Kidney (tissue), 14 donors: Measurements from ENCODE around the gene HAPLN1. TPM values are rescaled to one million over a fixed set of nuclear protein-coding genes. Genes with fewer than 3 reads are reported as not detected.
"Not testable (repeated sequence)": the region's sequence is repeated elsewhere in the genome, so short reads cannot be mapped to it uniquely, and the experiment has no call there.

Source experiments
- DNase-seq, 5 donors: peaks; one replicate each; pipeline ENCODE4 v3.0.0-alpha.2; 2013 to 2020
- FAIRE-seq: peaks from 2 replicates; lab custom pipeline; 2012; peaks lifted over from hg19 to GRCh38; lab: Jason Lieb, UNC
- H3K27ac ChIP-seq, 2 donors: one replicate each; pipeline ENCODE4 v1.7.0; 2013; ENCODE audit warnings: low read depth in 2 of 2, low read length in 2 of 2, inconsistent platforms in 1 of 2
- H3K27me3 ChIP-seq: one replicate; pipeline ENCODE4 v1.7.1; 2013; ENCODE audit warnings: low read length, inconsistent platforms; ENCODE audit not compliant: control insufficient read depth, insufficient read depth
- H3K36me3 ChIP-seq, 3 donors: one replicate each; pipeline versions ENCODE4 v1.7.0 to v1.7.1; 2013; ENCODE audit warnings: low read length in 3 of 3, control low read depth in 1 of 3, inconsistent platforms in 1 of 3; ENCODE audit not compliant: insufficient read depth in 3 of 3, control insufficient read depth in 2 of 3
- H3K4me1 ChIP-seq, 3 donors: one replicate each; pipeline versions ENCODE4 v1.7.0 to v1.7.1; 2013; ENCODE audit warnings: low read length in 3 of 3, inconsistent platforms in 1 of 3, low read depth in 1 of 3; ENCODE audit not compliant: control insufficient read depth in 2 of 3, insufficient read depth in 2 of 3
- H3K4me3 ChIP-seq, 3 donors: one replicate each; pipeline versions ENCODE4 v1.7.0 to v1.8.1; 2013; ENCODE audit warnings: low read length in 3 of 3, control low read depth in 1 of 3, inconsistent platforms in 1 of 3
- H3K9ac ChIP-seq, 3 donors: one replicate each; pipeline versions ENCODE4 v1.7.0 to v1.7.1; 2013; ENCODE audit warnings: low read length in 3 of 3, control low read depth in 1 of 3, inconsistent platforms in 1 of 3
- H3K9me3 ChIP-seq, 3 donors: one replicate each; pipeline versions ENCODE4 v1.7.0 to v1.7.1; 2013; ENCODE audit warnings: low read length in 3 of 3, control low read depth in 1 of 3, inconsistent platforms in 1 of 3; ENCODE audit not compliant: control insufficient read depth in 2 of 3, insufficient read depth in 1 of 3
- CTCF ChIP-seq: IDR thresholded peaks from 3 replicates; pipeline ENCODE4 v1.5.1; 2012; ENCODE audit warnings: mild to moderate bottlenecking, moderate library complexity, borderline replicate concordance; ENCODE audit not compliant: insufficient read depth; ENCODE audit errors: extremely low read depth
- intact Hi-C: fragments of 100-400 bp; cut with DNase I; formaldehyde crosslinking; loops from one replicate; pipeline ENCODE4 v1.11.1; 2022
- polyA plus RNA-seq: library from polyadenylated mRNA; stranded (reverse); fragments of 350-450 nt; fragmentation: Illumina TruSeq; extraction: RNeasy Lipid Tissue Mini Kit (QIAGEN cat#74804); gene quantifications from one replicate; pipeline ENCODE4 v1.2.3, GENCODE V29; 2014; ENCODE audit warnings: low read depth, low replicate concordance; ENCODE audit not compliant: insufficient read depth
- total RNA-seq: library from RNA; stranded (reverse); fragmentation: NEBNext Ultra II Directional; extraction: Animal tissue kit (Norgen Biotek cat#: 25700); gene quantifications from one replicate; pipeline ENCODE4 v1.2.1, GENCODE V29; 2021
- donor health status: control.
- donor health status: control.
- donor health status: control.
- donor health status: control.
- donor health status: control.
- donor health status: DM: yes; HTN: yes; CAD: no.
- donor health status: Normal renal cell carcinoma (clear cell type).

The HAPLN1 gene
- total and polyA plus RNA-seq, 2 donors from 2014 or later: 0.06 to 0.19 TPM

GRCh38 chr5:83740741-83741140 lies 20.1 kb upstream of the HAPLN1 start:
- Histone ChIP-seq H3K27me3 (no peaks in the 10 kb centered on the region), H3K4me3 (no peak overlapping the region), H3K9ac (no peak overlapping the region), H3K9me3 (no peaks in the 10 kb centered on the region), H3K27ac (no peak overlapping the region), H3K36me3 (no peaks in the 10 kb centered on the region), H3K4me1 (no peaks in the 10 kb centered on the region)
- TF ChIP-seq CTCF: no peak
- DNase-seq: no peak
- no peak for FAIRE-seq
- intact Hi-C loops: no loop called here

- H3K4me1 ChIP-seq, H3K27ac ChIP-seq, H3K4me3 ChIP-seq, intact Hi-C loops, H3K27me3 ChIP-seq, H3K9ac ChIP-seq, H3K9me3 ChIP-seq, DNase-seq, H3K36me3 ChIP-seq, FAIRE-seq: not testable (repeated sequence)
Measured at GRCh38 chr5:83736169-83736568, 15.5 kb upstream of the HAPLN1 start.

- not testable (repeated sequence) for FAIRE-seq, DNase-seq
Measured at GRCh38 chr5:83735058-83735457, 14.4 kb upstream of the HAPLN1 start.

GRCh38 chr5:83731638-83732037 lies 11.0 kb upstream of the HAPLN1 start:
- H3K9ac ChIP-seq: no peak overlapping the region
- H3K9me3 ChIP-seq: no peaks in the 10 kb centered on the region
- FAIRE-seq: no peak
- intact Hi-C loops: no loop called here
- no peaks in the 10 kb centered on the region for H3K27me3 ChIP-seq
- no peak overlapping the region for H3K27ac ChIP-seq
- no peak for DNase-seq
- TF ChIP-seq CTCF: no peak
- H3K4me3 ChIP-seq: no peak overlapping the region
- no peaks in the 10 kb centered on the region for H3K4me1 ChIP-seq
- H3K36me3 ChIP-seq: no peaks in the 10 kb centered on the region

More at GRCh38 chr5:83735058-83735457, 14.4 kb upstream of the HAPLN1 start:
- H3K4me3 ChIP-seq, H3K9ac ChIP-seq, H3K27me3 ChIP-seq, H3K27ac ChIP-seq, H3K9me3 ChIP-seq, intact Hi-C loops, H3K36me3 ChIP-seq, H3K4me1 ChIP-seq: not testable (repeated sequence)

- H3K4me3 ChIP-seq: no peak overlapping the region
- no peaks in the 10 kb centered on the region for H3K4me1 ChIP-seq
- H3K9ac ChIP-seq: no peak overlapping the region
- intact Hi-C loops: no loop called here
- H3K36me3 ChIP-seq: no peaks in the 10 kb centered on the region
- no peak for FAIRE-seq
- no peak overlapping the region for H3K27ac ChIP-seq
- no peak for DNase-seq
- H3K27me3 ChIP-seq: no peaks in the 10 kb centered on the region
- no peaks in the 10 kb centered on the region for H3K9me3 ChIP-seq
- TF ChIP-seq CTCF: no peak
Measured at GRCh38 chr5:83729362-83729761, 8.7 kb upstream of the HAPLN1 start.
